Progenitor cell of endocrine pancreas (in vitro differentiated cells): ENCODE data around the gene UGDH. TPM values are rescaled to one million over a fixed set of nuclear protein-coding genes. Genes with fewer than 3 reads are reported as not detected.
"Not testable (repeated sequence)": the region's sequence is repeated elsewhere in the genome, so short reads cannot be mapped to it uniquely, and the experiment has no call there.

Experiments
- DNase-seq: peaks from one replicate; pipeline ENCODE4 v3.0.0; 2021; ENCODE audit warnings: low spot score; ENCODE audit not compliant: unreplicated experiment
- H3K27ac Mint-ChIP-seq: 2 replicates; pipeline ENCODE4 v1.8.0; 2021; ENCODE audit warnings: mild to moderate bottlenecking, moderate library complexity, mixed read lengths
- H3K27me3 Mint-ChIP-seq: 2 replicates; pipeline ENCODE4 v1.8.0; 2021; ENCODE audit warnings: mixed read lengths
- H3K36me3 Mint-ChIP-seq: 2 replicates; pipeline ENCODE4 v1.8.0; 2022; ENCODE audit warnings: mixed read lengths; ENCODE audit not compliant: insufficient read depth
- H3K4me1 Mint-ChIP-seq: 2 replicates; pipeline ENCODE4 v1.8.0; 2021; ENCODE audit warnings: low read depth, mixed read lengths
- H3K4me3 Mint-ChIP-seq: 2 replicates; pipeline ENCODE4 v1.8.0; 2021; ENCODE audit warnings: low read depth, mild to moderate bottlenecking, moderate library complexity, mixed read lengths
- H3K9me3 Mint-ChIP-seq: 2 replicates; pipeline ENCODE4 v1.8.0; 2021; ENCODE audit warnings: low read depth, mixed read lengths
- CTCF ChIP-seq: fragments of 200-600 bp; sonication (generic); IDR thresholded peaks from one replicate; pipeline ENCODE4 v1.5.0; 2021; ENCODE audit warnings: antibody characterized with exemption, mild to moderate bottlenecking; ENCODE audit not compliant: unreplicated experiment
- total RNA-seq: library from RNA; stranded (reverse); gene quantifications from 2 replicates; pipeline ENCODE4 v1.2.1, GENCODE V29; 2021

UGDH gene
- total RNA-seq, 1 donor from 2014 or later = 607 TPM

DNA sequence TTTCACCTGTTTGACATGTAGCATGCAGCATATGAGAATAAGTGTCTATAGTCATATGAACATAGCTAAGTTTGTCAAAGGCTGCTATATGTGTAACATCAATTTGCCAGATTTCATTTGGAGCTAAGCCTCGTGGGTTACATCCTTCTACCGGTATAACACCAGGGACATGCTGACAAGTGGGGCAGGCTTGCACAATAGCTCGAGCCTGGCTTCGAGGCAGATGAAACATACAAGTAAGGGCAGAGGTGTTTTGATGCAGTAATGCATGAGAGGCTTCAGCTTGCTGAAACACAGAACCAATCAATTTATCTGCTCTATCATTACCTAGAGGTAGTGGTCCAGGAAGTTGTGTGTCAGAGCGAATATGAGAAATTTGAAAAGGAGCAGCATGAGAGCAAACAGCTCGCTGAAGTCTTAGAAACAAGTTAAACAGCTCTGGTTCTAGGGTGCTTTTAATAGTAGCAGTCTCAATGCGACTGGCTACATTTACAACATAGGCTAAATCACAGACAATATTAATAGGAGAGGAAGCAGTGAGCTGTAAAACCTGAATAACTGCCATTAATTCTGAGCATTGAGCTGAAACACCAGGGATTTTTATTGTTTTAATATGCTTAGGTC is 14.9 kb upstream of the UGDH start:
- no peaks in the 10 kb centered on the region for H3K27me3 Mint-ChIP-seq
- H3K4me1 Mint-ChIP-seq = peaks cover 57% of the 10 kb centered on the region
- H3K27ac Mint-ChIP-seq = peak overlapping the region; percentile 91
- H3K9me3 Mint-ChIP-seq = no peaks in the 10 kb centered on the region
- no peak overlapping the region for H3K4me3 Mint-ChIP-seq
- H3K36me3 Mint-ChIP-seq = peaks cover 5% of the 10 kb centered on the region
- no peak for DNase-seq
- TF ChIP-seq CTCF = no peak

- no peak overlapping the region for H3K4me3 Mint-ChIP-seq
- DNase-seq = no peak
These were observed 11.9 kb upstream of the UGDH start for GRCh38 chr4:39539089-39539611.

GRCh38 chr4:39533541-39533940 is 6.3 kb upstream of the UGDH start:
- no peak for TF ChIP-seq CTCF
- DNase-seq = no peak
- peaks cover 27% of the 10 kb centered on the region for H3K9me3 Mint-ChIP-seq
- H3K36me3 Mint-ChIP-seq = peaks cover 59% of the 10 kb centered on the region
- no peak overlapping the region for H3K27ac Mint-ChIP-seq
- no peaks in the 10 kb centered on the region for H3K27me3 Mint-ChIP-seq
- H3K4me3 Mint-ChIP-seq = no peak overlapping the region
- peaks cover under 1% of the 10 kb centered on the region for H3K4me1 Mint-ChIP-seq

More at GRCh38 chr4:39539089-39539611, 11.9 kb upstream of the UGDH start:
- Mint-ChIP-seq H3K9me3 (peaks cover 4% of the 10 kb centered on the region), H3K27ac (peak overlapping the region; percentile 17), H3K36me3 (peaks cover 20% of the 10 kb centered on the region), H3K27me3 (no peaks in the 10 kb centered on the region), H3K4me1 (peaks cover 40% of the 10 kb centered on the region)
- TF ChIP-seq CTCF = no peak

GRCh38 chr4:39532237-39532636 is 5.0 kb upstream of the UGDH start:
- H3K9me3 Mint-ChIP-seq = peaks cover 27% of the 10 kb centered on the region
- not testable (repeated sequence) for H3K4me3 Mint-ChIP-seq, H3K27ac Mint-ChIP-seq, H3K4me1 Mint-ChIP-seq, DNase-seq, H3K27me3 Mint-ChIP-seq
- peaks cover 61% of the 10 kb centered on the region for H3K36me3 Mint-ChIP-seq

GRCh38 chr4:39530682-39531081 is 3.4 kb upstream of the UGDH start:
- peaks cover 8% of the 10 kb centered on the region for H3K4me1 Mint-ChIP-seq
- peaks cover 27% of the 10 kb centered on the region for H3K9me3 Mint-ChIP-seq
- peaks cover 59% of the 10 kb centered on the region for H3K36me3 Mint-ChIP-seq
- H3K4me3 Mint-ChIP-seq = no peak overlapping the region
- no peak for DNase-seq
- H3K27me3 Mint-ChIP-seq = no peaks in the 10 kb centered on the region
- no peak overlapping the region for H3K27ac Mint-ChIP-seq
- no peak for TF ChIP-seq CTCF

GRCh38 chr4:39529534-39529933 is 2.3 kb upstream of the UGDH start:
- peaks cover 13% of the 10 kb centered on the region for H3K4me1 Mint-ChIP-seq
- DNase-seq = no peak
- H3K27me3 Mint-ChIP-seq = no peaks in the 10 kb centered on the region
- H3K4me3 Mint-ChIP-seq = peak overlapping the region; percentile 44
- peaks cover 27% of the 10 kb centered on the region for H3K9me3 Mint-ChIP-seq
- H3K36me3 Mint-ChIP-seq = peaks cover 56% of the 10 kb centered on the region
- TF ChIP-seq CTCF = no peak
- H3K27ac Mint-ChIP-seq = peak overlapping the region; percentile 41
